Astrocyte of the hippocampus (primary cell): ENCODE data around the gene MBIP.

ENCODE experiments used
- DNase-seq: peaks from one replicate; pipeline ENCODE4 v3.0.0; 2011; ENCODE audit warnings: low read depth, low spot score

The MBIP gene

GRCh38 chr14:36313206-36313605 lies 7.2 kb downstream of the MBIP start:
- DNase-seq, result no peak

GRCh38 chr14:36306836-36307235 lies 13.6 kb downstream of the MBIP start:
- no peak for DNase-seq

GRCh38 chr14:36304895-36305294 lies 15.5 kb downstream of the MBIP start:
- DNase-seq, result no peak

- no peak for DNase-seq
Observed at GRCh38 chr14:36303960-36304359, 16.5 kb downstream of the MBIP start.

- DNase-seq, result no peak
Observed at GRCh38 chr14:36302823-36303222, 17.6 kb downstream of the MBIP start.

- peak; percentile 25 for DNase-seq
Observed at GRCh38 chr14:36301159-36301558, 19.3 kb downstream of the MBIP start.

- no peak for DNase-seq
Observed at GRCh38 chr14:36300337-36300736, 20.1 kb downstream of the MBIP start.

- DNase-seq, result no peak
Observed at GRCh38 chr14:36295642-36296627, 24.5 kb downstream of the MBIP start.

- no peak for DNase-seq
Observed at GRCh38 chr14:36294543-36294942, 25.9 kb downstream of the MBIP start.

GRCh38 chr14:36293824-36294223 lies 26.6 kb downstream of the MBIP start:
- peak; percentile 53 for DNase-seq

- DNase-seq, result no peak
Observed at GRCh38 chr14:36289954-36290353, 30.5 kb downstream of the MBIP start.

- no peak for DNase-seq
Observed at GRCh38 chr14:36288496-36288895, 31.9 kb downstream of the MBIP start.

GRCh38 chr14:36284971-36285595 lies 35.4 kb downstream of the MBIP start:
- no peak for DNase-seq

- DNase-seq, result no peak
Observed at GRCh38 chr14:36281309-36281708, 39.1 kb downstream of the MBIP start.

- no peak for DNase-seq
Observed at GRCh38 chr14:36279306-36280190, 40.9 kb downstream of the MBIP start.

- no peak for DNase-seq
Observed at GRCh38 chr14:36275741-36276140, 44.7 kb downstream of the MBIP start.

- DNase-seq, result peak; percentile 47
Observed at GRCh38 chr14:36271939-36272907, 48.2 kb downstream of the MBIP start.

GRCh38 chr14:36271222-36271621 lies 49.2 kb downstream of the MBIP start:
- DNase-seq, result no peak

GRCh38 chr14:36270191-36270590 lies 50.2 kb downstream of the MBIP start:
- no peak for DNase-seq

- DNase-seq, result no peak
Observed at GRCh38 chr14:36268121-36268520, 52.3 kb downstream of the MBIP start.

- DNase-seq, result no peak
Observed at GRCh38 chr14:36264595-36264994, 55.8 kb downstream of the MBIP start.
